Nephron (organoid): ENCODE measurements around the gene DENND4B.
"Not testable (repeated sequence)": the region's sequence is repeated elsewhere in the genome, so short reads cannot be mapped to it uniquely, and the experiment has no call there.

Experiments
- H3K27ac Mint-ChIP-seq, 3 experiments: 2 replicates each; pipeline ENCODE4 v1.8.0; 2020; ENCODE audit warnings: mixed read lengths in 3 of 3, mild to moderate bottlenecking in 2 of 3, moderate library complexity in 1 of 3
- H3K27me3 Mint-ChIP-seq: 2 replicates; pipeline ENCODE4 v1.8.0; 2021; ENCODE audit warnings: low read depth, mild to moderate bottlenecking, moderate library complexity, mixed read lengths
- H3K36me3 Mint-ChIP-seq: 2 replicates; pipeline ENCODE4 v1.8.0; 2020; ENCODE audit warnings: low read depth, mixed read lengths
- H3K4me1 Mint-ChIP-seq: 2 replicates; pipeline ENCODE4 v1.8.0; 2020; ENCODE audit warnings: mixed read lengths
- H3K4me3 Mint-ChIP-seq, 3 experiments: 2 replicates each; pipeline ENCODE4 v1.8.0; 2020; ENCODE audit warnings: mild to moderate bottlenecking in 3 of 3, mixed read lengths in 3 of 3, moderate library complexity in 2 of 3
- H3K9me3 Mint-ChIP-seq: 2 replicates; pipeline ENCODE4 v1.8.0; 2020; ENCODE audit warnings: mixed read lengths
- CTCF ChIP-seq, 3 experiments: fragments of 200-600 bp; sonication (generic); IDR thresholded peaks; one replicate each; pipeline ENCODE4 v1.5.0; 2021; ENCODE audit warnings: antibody characterized with exemption in 3 of 3; ENCODE audit not compliant: unreplicated experiment in 3 of 3

The DENND4B gene

GRCh38 chr1:153908071-153908470, 38.4 kb downstream of the DENND4B start:
- no peaks in the 10 kb centered on the region for H3K4me1 Mint-ChIP-seq
- peaks cover 36% of the 10 kb centered on the region for H3K36me3 Mint-ChIP-seq
- TF ChIP-seq CTCF (IDR thresholded peaks at IDR 0.05; ENCODE audit: unreplicated experiment in 3 of 3), result no peak

GRCh38 chr1:153907134-153907533, 39.4 kb downstream of the DENND4B start:
- Mint-ChIP-seq H3K4me1 (no peaks in the 10 kb centered on the region), H3K27ac (no peak overlapping the region), H3K27me3 (no peaks in the 10 kb centered on the region), H3K36me3 (peaks cover 40% of the 10 kb centered on the region), H3K4me3 (no peak overlapping the region), H3K9me3 (no peaks in the 10 kb centered on the region)
- TF ChIP-seq CTCF (IDR thresholded peaks at IDR 0.05; ENCODE audit: unreplicated experiment in 3 of 3), result no peak

More at GRCh38 chr1:153908071-153908470, 38.4 kb downstream of the DENND4B start:
- Mint-ChIP-seq H3K9me3 (no peaks in the 10 kb centered on the region), H3K27ac (no peak overlapping the region), H3K4me3 (no peak overlapping the region), H3K27me3 (no peaks in the 10 kb centered on the region)

- Mint-ChIP-seq H3K4me3 (no peak overlapping the region), H3K27ac (no peak overlapping the region), H3K4me1 (no peaks in the 10 kb centered on the region), H3K36me3 (peaks cover 33% of the 10 kb centered on the region), H3K9me3 (no peaks in the 10 kb centered on the region), H3K27me3 (no peaks in the 10 kb centered on the region)
- TF ChIP-seq CTCF (IDR thresholded peaks at IDR 0.05; ENCODE audit: unreplicated experiment in 3 of 3), result no peak
Measured at GRCh38 chr1:153906396-153906795, 40.1 kb downstream of the DENND4B start.

GRCh38 chr1:153905908-153906307, 40.6 kb downstream of the DENND4B start:
- not testable (repeated sequence) for H3K27ac Mint-ChIP-seq, H3K4me1 Mint-ChIP-seq, H3K4me3 Mint-ChIP-seq, H3K27me3 Mint-ChIP-seq, H3K9me3 Mint-ChIP-seq
- peaks cover 30% of the 10 kb centered on the region for H3K36me3 Mint-ChIP-seq

- Mint-ChIP-seq H3K36me3 (peaks cover 36% of the 10 kb centered on the region), H3K4me3 (no peak overlapping the region), H3K4me1 (no peaks in the 10 kb centered on the region), H3K9me3 (no peaks in the 10 kb centered on the region), H3K27me3 (no peaks in the 10 kb centered on the region), H3K27ac (no peak overlapping the region)
- no peak for TF ChIP-seq CTCF (IDR thresholded peaks at IDR 0.05; ENCODE audit: unreplicated experiment in 3 of 3)
Measured at GRCh38 chr1:153903841-153904455, 42.6 kb downstream of the DENND4B start.

- H3K4me1 Mint-ChIP-seq, result no peaks in the 10 kb centered on the region
- no peaks in the 10 kb centered on the region for H3K27me3 Mint-ChIP-seq
- H3K9me3 Mint-ChIP-seq, result no peaks in the 10 kb centered on the region
- H3K4me3 Mint-ChIP-seq, result no peak overlapping the region
- no peak overlapping the region for H3K27ac Mint-ChIP-seq
- no peak for TF ChIP-seq CTCF (IDR thresholded peaks at IDR 0.05; ENCODE audit: unreplicated experiment in 3 of 3)
- peaks cover 25% of the 10 kb centered on the region for H3K36me3 Mint-ChIP-seq
Measured at GRCh38 chr1:153899509-153899908, 47.0 kb downstream of the DENND4B start.

GRCh38 chr1:153895866-153896265, 50.7 kb downstream of the DENND4B start:
- H3K4me3 Mint-ChIP-seq, H3K27me3 Mint-ChIP-seq, H3K9me3 Mint-ChIP-seq, H3K4me1 Mint-ChIP-seq, H3K27ac Mint-ChIP-seq: not testable (repeated sequence)
- H3K36me3 Mint-ChIP-seq, result peaks cover 35% of the 10 kb centered on the region

- H3K36me3 Mint-ChIP-seq, result peaks cover 41% of the 10 kb centered on the region
- H3K27me3 Mint-ChIP-seq, H3K4me3 Mint-ChIP-seq, H3K4me1 Mint-ChIP-seq, H3K9me3 Mint-ChIP-seq, H3K27ac Mint-ChIP-seq: not testable (repeated sequence)
Measured at GRCh38 chr1:153891042-153891441, 55.5 kb downstream of the DENND4B start.
